GM18867 (cell line): Measurements from ENCODE around the gene SMCO2.
A peak's percentile ranks its signal among the peaks of the same experiment; 100 is the strongest.

Source experiments
- ATAC-seq: cut with Tn5 transposase; IDR thresholded peaks from one replicate; pipeline ENCODE4 v1.9.1; 2021; ENCODE audit warnings: mild to moderate bottlenecking, moderate library complexity; ENCODE audit not compliant: unreplicated experiment

Gene SMCO2

GRCh38 chr12:27451036-27451825 lies 4.7 kb downstream of the SMCO2 start:
- no peak for ATAC-seq

- no peak for ATAC-seq
Measured at GRCh38 chr12:27453421-27453820, 6.9 kb downstream of the SMCO2 start.

DNA sequence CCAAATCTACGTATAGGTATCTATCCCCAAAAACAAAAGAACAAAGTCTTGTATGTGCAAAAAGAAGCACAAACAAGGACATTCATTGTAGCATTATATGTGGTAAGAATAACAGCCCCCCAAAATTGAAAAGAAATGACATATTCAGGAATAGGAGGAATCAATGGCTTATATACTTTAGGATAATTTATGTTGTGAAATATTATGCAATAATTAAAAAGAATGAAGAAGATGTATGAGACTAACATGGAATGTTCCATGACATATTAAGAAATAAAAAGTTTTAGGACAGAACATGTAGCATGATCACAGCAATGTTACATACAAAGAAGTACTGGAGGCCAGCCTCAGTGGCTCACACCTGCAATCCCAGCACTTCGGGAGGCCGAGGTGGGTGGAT lies 9.1 kb downstream of the SMCO2 start:
- no peak for ATAC-seq

GRCh38 chr12:27456618-27457017 lies 10.1 kb downstream of the SMCO2 start:
- no peak for ATAC-seq

DNA sequence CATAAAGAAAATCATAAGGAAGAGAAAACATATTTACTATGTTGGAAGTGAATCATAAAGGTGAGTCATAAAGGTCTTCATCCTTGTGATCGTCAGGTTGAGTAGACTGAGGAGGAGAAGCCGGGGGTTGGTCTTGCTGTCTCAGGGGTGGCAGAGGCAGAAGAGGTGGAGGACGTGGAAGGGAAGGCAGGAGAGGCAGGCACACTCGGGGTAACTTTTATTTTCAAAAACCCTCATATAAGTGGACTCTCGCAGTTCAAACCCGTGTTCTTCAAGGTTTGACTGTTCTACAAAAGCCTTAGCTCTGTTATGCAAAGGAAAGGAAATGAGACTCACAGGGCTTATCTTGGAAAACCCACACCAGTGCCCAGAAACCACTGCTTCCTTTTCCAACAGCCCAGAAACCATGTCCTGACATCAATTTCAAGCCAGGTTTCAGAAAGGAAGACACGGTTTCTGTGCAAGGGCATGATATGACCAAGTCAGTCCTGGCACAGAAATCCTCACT lies 14.0 kb downstream of the SMCO2 start:
- ATAC-seq = no peak

GRCh38 chr12:27462151-27462694 lies 15.7 kb downstream of the SMCO2 start:
- no peak for ATAC-seq

DNA sequence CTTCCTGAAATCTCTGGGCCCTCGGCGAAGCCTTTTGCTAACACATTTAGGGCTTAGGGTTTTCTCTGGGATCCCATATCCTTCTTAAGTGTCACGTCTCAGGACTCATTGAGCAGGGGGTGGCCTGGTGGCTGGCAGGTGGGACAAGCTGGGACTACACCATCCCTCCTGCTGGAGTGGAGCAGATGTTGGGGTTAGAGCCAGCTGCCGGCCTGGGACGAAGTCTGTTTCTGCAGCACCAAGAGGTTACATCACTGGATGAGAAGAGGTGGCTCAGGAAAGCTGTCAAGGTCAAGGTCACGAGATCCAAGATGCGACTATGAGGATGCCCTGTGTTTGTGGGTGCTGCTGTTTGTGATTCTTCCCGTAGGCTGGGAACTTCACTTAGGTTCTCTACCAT lies 16.3 kb downstream of the SMCO2 start:
- ATAC-seq = no peak

DNA sequence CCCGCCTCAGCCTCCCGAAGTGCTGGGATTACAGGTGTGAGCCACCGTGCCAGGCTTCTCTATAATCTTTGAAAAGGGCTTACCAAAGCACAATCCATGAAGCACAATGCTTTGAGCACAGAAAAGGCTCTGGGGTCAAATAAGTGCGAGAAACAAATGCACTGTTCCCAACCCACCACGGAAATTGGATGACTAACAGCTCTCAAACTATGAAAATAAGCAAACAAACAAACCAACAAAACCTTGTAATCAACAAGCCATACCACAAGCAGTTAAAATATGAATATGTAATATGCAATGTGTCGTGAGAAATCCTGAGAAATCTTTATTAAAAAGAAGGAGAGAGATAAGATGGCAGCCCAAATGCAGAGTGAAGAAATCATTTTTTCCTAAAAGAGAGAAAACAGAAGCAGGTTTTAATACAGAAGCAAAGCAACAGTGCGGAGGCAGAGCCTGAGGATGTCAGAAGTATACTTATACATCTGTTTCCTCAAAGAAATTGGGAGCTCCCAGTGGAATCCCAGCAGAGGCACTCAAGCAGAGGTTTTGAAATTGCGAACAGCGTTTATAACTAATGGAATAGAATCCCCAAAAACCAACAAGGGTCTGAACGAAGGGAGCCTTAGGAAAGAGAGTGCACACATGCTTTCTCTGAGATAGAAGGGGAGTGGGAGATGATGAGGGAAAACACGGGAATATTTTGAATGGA lies 17.1 kb downstream of the SMCO2 start:
- no peak for ATAC-seq

- ATAC-seq = no peak
Measured at GRCh38 chr12:27464220-27464554, 17.7 kb downstream of the SMCO2 start.

GRCh38 chr12:27467641-27468040 lies 21.1 kb downstream of the SMCO2 start:
- peak; percentile 48 for ATAC-seq

DNA sequence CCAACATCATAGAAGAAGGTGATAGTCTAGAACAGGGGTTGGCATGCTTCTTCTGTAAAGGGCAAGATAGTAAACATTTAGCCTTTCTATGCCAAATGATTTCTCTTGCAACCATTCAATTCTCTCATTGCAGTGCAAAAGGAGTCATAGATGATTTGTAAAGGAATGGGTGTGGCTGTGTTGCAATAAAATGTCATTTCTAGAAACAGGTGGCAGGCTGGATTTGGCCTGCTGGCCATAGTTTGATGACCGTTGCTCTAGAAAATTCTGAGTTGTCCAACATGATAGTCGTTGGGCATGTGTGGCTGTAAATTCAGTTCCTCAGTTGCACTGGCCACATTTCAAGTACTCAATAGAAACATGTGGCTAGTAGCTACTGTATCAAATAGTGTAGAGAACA lies 21.7 kb downstream of the SMCO2 start:
- no peak for ATAC-seq

GRCh38 chr12:27469176-27469736 lies 22.7 kb downstream of the SMCO2 start:
- ATAC-seq = no peak

GRCh38 chr12:27472604-27473003 lies 26.1 kb downstream of the SMCO2 start:
- ATAC-seq = no peak

GRCh38 chr12:27474344-27474743 lies 27.8 kb downstream of the SMCO2 start:
- ATAC-seq = no peak

DNA sequence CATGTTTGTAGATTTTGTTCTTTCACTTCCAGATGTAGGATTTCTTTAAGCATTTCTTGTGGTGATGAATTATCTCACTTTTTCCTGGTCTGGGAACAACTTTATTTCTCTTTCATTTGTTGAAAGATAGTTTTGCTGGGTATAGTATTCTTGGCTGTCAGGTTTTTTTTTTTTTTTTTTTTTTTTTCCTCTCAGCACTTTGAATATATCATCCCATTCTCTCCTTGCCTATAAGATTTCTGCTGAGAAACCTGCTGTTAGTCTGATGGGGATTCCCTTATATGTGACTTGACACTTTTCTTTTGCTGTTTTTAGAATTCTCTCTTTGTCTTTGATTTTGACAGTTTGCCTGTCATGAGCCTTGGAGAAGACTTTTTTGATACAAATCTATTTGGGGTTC lies 30.5 kb downstream of the SMCO2 start:
- no peak for ATAC-seq

- ATAC-seq = no peak
Measured at GRCh38 chr12:27478949-27479348, 32.4 kb downstream of the SMCO2 start.

DNA sequence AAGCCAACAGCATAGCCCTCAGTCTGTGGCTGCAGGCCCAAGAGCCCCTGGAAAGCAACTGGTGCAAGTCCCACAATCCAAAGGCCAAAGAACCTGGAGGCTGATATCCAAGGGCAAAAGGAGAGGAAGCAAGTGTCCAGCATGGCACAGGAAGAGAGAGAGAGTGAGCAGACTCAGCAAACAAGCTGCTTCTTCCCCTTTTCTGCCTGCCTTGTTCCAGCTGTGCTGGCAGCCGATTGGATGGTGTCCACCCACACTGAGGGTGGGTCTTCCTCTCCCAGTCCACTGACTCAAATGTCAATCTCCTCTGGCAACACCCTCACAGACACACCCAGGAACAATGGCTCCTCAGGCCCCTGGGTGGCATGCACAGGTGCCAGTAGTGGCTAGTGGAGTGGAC lies 33.5 kb downstream of the SMCO2 start:
- no peak for ATAC-seq

DNA sequence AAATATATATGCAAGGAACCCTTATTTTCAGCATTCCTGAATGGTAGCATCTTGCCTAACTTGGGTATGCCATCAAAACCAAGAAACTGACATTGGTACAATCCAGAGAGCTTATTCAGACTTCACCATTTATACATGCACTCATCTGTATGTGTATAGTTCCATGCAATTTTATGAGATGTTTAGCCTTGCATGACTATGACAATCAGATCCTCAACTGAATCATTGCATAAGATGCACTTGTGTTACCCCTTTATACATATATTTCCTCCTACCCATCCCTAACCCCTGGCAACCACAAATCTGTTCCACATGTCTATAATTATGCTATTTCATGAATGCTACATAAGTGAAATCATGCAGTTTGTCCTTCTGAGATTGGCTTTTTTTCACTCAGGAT lies 40.4 kb downstream of the SMCO2 start:
- ATAC-seq = no peak

- no peak for ATAC-seq
Measured at GRCh38 chr12:27488479-27488878, 41.9 kb downstream of the SMCO2 start.

GRCh38 chr12:27491226-27491625 lies 44.7 kb downstream of the SMCO2 start:
- ATAC-seq = no peak

DNA sequence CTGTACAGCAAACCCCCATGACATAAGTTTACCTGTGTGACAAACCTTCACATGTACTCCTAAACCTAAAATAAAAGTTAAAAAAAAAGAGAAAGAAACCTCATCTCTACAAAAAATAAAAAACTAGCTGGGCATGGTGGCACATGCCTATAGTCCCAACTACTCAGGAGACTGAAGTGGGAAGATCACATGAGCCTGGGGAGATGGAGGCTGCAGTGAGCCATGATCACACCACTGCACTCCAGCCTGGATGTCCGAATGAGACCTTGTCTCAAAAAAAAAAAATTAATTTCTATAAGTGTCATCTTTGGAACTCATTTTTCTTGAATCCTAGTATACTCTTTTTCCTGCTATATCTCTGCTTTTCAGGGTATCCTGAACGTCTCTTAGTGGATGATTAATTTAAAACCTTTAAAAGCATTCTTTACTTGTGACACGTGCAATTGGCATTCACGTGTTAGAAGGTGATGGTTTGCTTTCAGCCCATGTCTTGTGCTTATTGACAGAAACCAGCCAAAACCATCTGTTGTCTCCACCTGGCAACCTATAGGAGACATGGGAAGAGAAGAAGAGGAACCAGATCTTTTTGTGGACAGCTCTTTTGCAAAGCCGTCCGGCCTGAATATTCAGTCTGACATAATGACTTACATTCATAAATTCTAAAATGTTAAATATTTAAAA lies 46.9 kb downstream of the SMCO2 start:
- no peak for ATAC-seq
